HEK293T (cell line): Measurements from ENCODE around the gene ASPRV1.
A peak's percentile ranks its signal among the peaks of the same experiment; 100 is the strongest.

Experiments used
- CTCF ChIA-PET: fragments of 350-600 bp; formaldehyde crosslinking; extraction: SDS; loops from one replicate; lab custom pipeline; 2021; ENCODE audit warnings: antibody characterized with exemption, inconsistent platforms; lab: Yijun Ruan, JAX
- POLR2A ChIA-PET: fragments of 350-600 bp; formaldehyde crosslinking; extraction: SDS; loops from one replicate; lab custom pipeline; 2020; ENCODE audit warnings: antibody characterized with exemption, inconsistent platforms; lab: Yijun Ruan, JAX
- DNase-seq: peaks from one replicate; pipeline ENCODE4 v3.0.0; 2012; ENCODE audit warnings: mixed read lengths; ENCODE audit errors: extremely low spot score
- ARNT ChIP-seq: fragments of 450-650 bp; IDR thresholded peaks from 2 replicates; pipeline ENCODE4 v1.6.1; 2017; ENCODE audit warnings: mild to moderate bottlenecking
- BHLHE40 ChIP-seq: fragments of 450-650 bp; IDR thresholded peaks from 2 replicates; pipeline ENCODE4 v1.6.1; 2016; ENCODE audit warnings: mild to moderate bottlenecking, moderate library complexity, borderline replicate concordance
- CTBP1 ChIP-seq: fragments of 450-650 bp; IDR thresholded peaks from 2 replicates; pipeline ENCODE4 v1.6.1; 2016; ENCODE audit warnings: borderline replicate concordance
- ELF4 ChIP-seq: fragments of 450-650 bp; IDR thresholded peaks from 2 replicates; pipeline ENCODE4 v1.6.1; 2017; ENCODE audit warnings: antibody characterized with exemption
- FOXA1 ChIP-seq: fragments of 450-650 bp; IDR thresholded peaks from 2 replicates; pipeline ENCODE4 v1.6.1; 2016; ENCODE audit warnings: mild to moderate bottlenecking
- FOXK2 ChIP-seq: fragments of 450-650 bp; IDR thresholded peaks from 2 replicates; pipeline ENCODE4 v1.6.1; 2016; ENCODE audit warnings: mild to moderate bottlenecking
- FOXM1 ChIP-seq: fragments of 450-650 bp; IDR thresholded peaks from 2 replicates; pipeline ENCODE4 v1.6.1; 2017; ENCODE audit warnings: mild to moderate bottlenecking, borderline replicate concordance
- HDGF ChIP-seq: fragments of 450-650 bp; IDR thresholded peaks from 2 replicates; pipeline ENCODE4 v1.6.1; 2017; ENCODE audit warnings: antibody characterized with exemption, borderline replicate concordance
- L3MBTL2 ChIP-seq: fragments of 450-650 bp; conservative IDR thresholded peaks from 2 replicates; pipeline ENCODE4 v1.6.1; 2016; ENCODE audit warnings: mild to moderate bottlenecking
- LEF1 ChIP-seq: fragments of 450-650 bp; IDR thresholded peaks from 2 replicates; pipeline ENCODE4 v1.6.1; 2017; ENCODE audit warnings: mild to moderate bottlenecking, borderline replicate concordance
- NFRKB ChIP-seq: fragments of 450-650 bp; IDR thresholded peaks from 2 replicates; pipeline ENCODE4 v1.6.1; 2016; ENCODE audit warnings: mild to moderate bottlenecking, moderate library complexity
- SP1 ChIP-seq: fragments of 450-650 bp; IDR thresholded peaks from 2 replicates; pipeline ENCODE4 v1.6.1; 2017
- SUZ12 ChIP-seq: fragments of 450-650 bp; IDR thresholded peaks from 2 replicates; pipeline ENCODE4 v1.6.1; 2016; ENCODE audit warnings: mild to moderate bottlenecking
- TARDBP ChIP-seq: fragments of 450-650 bp; IDR thresholded peaks from 2 replicates; pipeline ENCODE4 v1.6.1; 2016
- ZNF384 ChIP-seq: fragments of 450-650 bp; IDR thresholded peaks from 2 replicates; pipeline ENCODE4 v1.6.1; 2016
- TF ChIP-seq, protein P1 (sequence below): fragments of 450-650 bp; IDR thresholded peaks from 2 replicates; pipeline ENCODE4 v1.6.1; 2016

The ASPRV1 gene

DNA sequence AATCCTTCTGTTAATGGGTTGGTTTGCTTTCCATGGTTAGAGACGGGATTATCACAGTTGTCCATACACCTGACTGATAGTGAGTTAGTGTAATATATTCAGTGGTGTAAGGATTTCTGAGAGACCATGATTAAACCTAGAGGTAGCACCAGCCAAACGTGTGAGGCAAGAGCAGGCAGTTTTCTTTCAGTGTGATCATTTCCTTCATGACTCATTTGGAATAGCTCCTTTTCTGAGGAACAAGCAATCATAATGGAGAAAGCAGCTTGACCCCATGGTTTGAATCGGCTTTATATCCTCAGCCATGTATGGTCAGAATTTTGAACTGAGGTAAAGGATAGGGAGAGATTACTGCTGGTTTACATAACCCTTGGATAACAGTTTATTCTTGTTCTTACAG lies 43.6 kb downstream of the ASPRV1 start:
- DNase-seq: no peak
- ChIA-PET POLR2A (interaction anchor here (1.6 kb wide), 1 partner anchor 24 kb away, joined by 3 read pairs; the partner anchor contains the start of gene SNRNP27), CTCF (interaction anchor here (0.6 kb wide), 1 partner anchor 24 kb away, joined by 4 read pairs; the partner anchor contains the start of gene SNRNP27)
- TF ChIP-seq, protein P1, sequence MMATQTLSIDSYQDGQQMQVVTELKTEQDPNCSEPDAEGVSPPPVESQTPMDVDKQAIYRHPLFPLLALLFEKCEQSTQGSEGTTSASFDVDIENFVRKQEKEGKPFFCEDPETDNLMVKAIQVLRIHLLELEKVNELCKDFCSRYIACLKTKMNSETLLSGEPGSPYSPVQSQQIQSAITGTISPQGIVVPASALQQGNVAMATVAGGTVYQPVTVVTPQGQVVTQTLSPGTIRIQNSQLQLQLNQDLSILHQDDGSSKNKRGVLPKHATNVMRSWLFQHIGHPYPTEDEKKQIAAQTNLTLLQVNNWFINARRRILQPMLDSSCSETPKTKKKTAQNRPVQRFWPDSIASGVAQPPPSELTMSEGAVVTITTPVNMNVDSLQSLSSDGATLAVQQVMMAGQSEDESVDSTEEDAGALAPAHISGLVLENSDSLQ: no peak
- no peak for TF ChIP-seq NFRKB

DNA sequence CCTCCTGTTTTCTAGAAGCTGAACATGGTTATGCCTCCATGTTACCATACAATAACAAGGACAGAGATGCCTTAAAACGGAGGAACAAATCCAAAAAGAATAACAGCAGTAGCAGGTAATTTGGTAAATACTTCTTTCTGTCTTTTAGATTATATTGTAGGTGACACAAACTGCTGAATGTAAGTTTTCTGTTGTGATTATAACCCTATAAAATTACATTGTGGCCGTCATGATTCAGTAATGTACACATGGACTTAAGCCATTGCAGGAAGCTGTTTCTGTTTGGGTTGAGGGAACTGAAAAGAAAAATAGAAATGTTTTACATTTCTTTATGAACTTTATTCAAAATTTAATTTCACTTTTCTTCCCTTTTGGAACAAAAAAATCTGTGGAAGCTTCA lies 45.3 kb downstream of the ASPRV1 start:
- no peak for DNase-seq
- TF ChIP-seq, protein P1: no peak
- no peak for TF ChIP-seq TARDBP
- ChIA-PET CTCF (interaction anchor here (0.5 to 0.7 kb wide), 4 partner anchors 120 to 232 kb away, joined by 3 to 4 read pairs (median 3); no protein-coding TSS in a partner anchor), POLR2A (interaction anchor here (0.8 to 4.7 kb wide), 3 partner anchors 227 to 377 kb away, joined by 3 to 62 read pairs (median 3); partner anchors contain the start of genes PCYOX1 and SNRPG)

DNA sequence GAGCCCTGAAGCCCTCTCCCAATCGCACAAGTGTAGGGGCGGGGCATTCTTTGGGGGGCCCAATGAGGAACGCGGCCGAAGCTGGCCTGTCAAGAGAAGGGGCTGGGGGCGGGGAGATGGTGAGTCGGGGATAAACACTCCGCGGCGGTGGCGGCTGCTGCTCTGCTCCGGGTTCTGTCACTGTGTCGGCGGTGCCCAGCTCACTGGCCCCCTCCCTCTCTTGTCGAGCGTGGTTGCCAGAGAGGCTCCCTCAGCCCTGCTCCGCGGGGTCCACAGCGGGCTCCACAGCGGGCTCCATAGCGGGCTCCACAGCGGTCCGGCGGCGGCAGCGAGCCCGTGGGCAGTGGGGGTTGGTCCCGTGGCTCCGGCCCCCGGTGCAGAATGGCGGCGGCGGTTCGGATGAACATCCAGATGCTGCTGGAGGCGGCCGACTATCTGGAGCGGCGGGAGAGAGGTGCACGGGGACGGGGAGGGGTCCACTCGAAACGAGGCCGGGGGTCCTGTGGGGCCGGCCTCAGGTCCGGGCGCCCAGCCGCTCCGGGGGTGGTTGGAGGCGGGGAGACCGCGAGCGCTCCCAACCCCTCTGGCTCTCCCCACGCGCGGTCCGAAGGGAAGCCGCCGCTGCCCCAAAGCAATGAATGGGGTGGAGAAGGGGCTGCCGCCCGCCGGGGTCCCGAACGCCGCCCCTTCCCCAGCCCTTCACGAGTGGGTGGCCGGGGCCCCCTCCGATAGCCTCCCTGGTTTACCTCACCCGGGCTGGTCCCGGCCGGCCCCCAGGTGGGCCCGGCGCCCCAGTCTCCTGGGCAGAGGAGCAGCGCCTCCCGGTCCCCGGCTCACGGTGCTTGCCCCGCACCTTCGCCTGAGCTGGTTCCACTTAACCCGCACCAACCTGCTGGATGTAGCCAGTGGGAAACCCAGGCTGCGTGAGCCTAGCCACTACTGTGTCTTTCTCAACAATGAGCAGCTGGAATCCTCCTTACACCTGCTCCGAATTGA lies 46.2 kb downstream of the ASPRV1 start, which contains the start of gene MXD1:
Gene MXD1, plus strand, starts transcription at position 160 of the 996 bp plus-strand sequence. Its CDS starts 222 bp downstream, at position 382.
- CTCF ChIA-PET: interaction anchor here (0.5 to 2.1 kb wide), 8 partner anchors 154 to 239 kb away, joined by 3 to 10 read pairs (median 4); no protein-coding TSS in a partner anchor
- TF ChIP-seq, protein P1: no peak
- no peak for TF ChIP-seq NFRKB
- TF ChIP-seq CTBP1: no peak
- no peak for TF ChIP-seq BHLHE40
- TF ChIP-seq FOXK2: no peak
- no peak for TF ChIP-seq LEF1
- TF ChIP-seq ELF4: no peak
- no peak for TF ChIP-seq ZNF384
- TF ChIP-seq L3MBTL2: no peak
- TF ChIP-seq SUZ12: no peak
- TF ChIP-seq FOXM1: no peak
- no peak for TF ChIP-seq ARNT
- TF ChIP-seq HDGF: no peak
- no peak for TF ChIP-seq FOXA1
- no peak for TF ChIP-seq TARDBP
- no peak for TF ChIP-seq SP1
- POLR2A ChIA-PET: interaction anchor here (0.6 to 4.7 kb wide), 38 partner anchors 8 to 386 kb away, joined by 3 to 62 read pairs (median 4); partner anchors contain the start of genes C2orf42, FAM136A, GMCL1 and PCBP1
- DNase-seq: peak; percentile 28

DNA sequence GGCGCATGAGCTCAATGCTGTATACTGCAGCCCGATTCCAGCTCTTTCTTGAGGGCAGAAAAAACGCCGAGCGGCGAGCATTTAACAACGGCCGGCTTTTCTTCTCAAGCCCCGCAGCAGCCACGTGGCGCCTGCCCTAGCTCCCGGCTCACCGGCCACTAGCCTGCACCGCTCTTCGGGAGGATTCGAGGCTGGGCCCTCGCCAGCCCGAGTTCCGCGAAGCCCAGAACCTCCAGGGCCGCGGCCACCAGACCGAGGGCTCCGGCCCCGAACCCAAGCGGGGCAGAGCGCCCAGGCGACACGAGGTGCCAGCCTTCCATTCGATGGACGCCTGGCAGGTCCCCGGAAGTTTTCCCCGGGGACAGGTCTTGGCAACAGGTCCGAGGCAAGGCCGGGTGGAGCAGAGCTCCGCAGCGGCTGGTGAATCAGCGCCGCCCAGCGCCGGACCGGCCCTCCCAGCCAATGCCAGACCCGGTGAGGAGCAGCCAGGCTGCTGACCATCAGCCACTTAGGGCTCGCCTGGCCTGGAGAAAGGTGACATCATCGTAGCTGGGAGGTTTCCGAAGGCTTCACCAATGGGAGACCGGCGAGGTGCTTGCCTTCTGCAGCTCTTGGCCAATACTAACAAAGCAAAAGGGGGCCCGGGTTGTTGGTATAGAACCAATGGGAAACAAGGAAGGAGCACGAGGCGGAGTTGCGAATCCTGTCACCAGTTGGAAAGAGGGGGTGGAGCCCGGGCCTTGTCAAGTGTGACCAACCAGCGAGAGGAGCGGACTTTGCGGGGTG lies 47.1 kb downstream of the ASPRV1 start:
- TF ChIP-seq HDGF: peak; percentile 91
- no peak for TF ChIP-seq FOXK2
- TF ChIP-seq ZNF384: no peak
- TF ChIP-seq, protein P1: peak; percentile 67
- peak; percentile 98 for TF ChIP-seq L3MBTL2
- TF ChIP-seq ELF4: peak; percentile 52
- ChIA-PET CTCF (interaction anchor here (0.5 to 2.1 kb wide), 8 partner anchors 25 to 388 kb away, joined by 3 to 10 read pairs (median 3); partner anchors contain the start of gene FAM136A), POLR2A (interaction anchor here (0.6 to 4.7 kb wide), 45 partner anchors 9 to 387 kb away, joined by 3 to 62 read pairs (median 4); partner anchors contain the start of genes C2orf42, FAM136A, GMCL1 and PCBP1)
- peak; percentile 95 for DNase-seq

DNA sequence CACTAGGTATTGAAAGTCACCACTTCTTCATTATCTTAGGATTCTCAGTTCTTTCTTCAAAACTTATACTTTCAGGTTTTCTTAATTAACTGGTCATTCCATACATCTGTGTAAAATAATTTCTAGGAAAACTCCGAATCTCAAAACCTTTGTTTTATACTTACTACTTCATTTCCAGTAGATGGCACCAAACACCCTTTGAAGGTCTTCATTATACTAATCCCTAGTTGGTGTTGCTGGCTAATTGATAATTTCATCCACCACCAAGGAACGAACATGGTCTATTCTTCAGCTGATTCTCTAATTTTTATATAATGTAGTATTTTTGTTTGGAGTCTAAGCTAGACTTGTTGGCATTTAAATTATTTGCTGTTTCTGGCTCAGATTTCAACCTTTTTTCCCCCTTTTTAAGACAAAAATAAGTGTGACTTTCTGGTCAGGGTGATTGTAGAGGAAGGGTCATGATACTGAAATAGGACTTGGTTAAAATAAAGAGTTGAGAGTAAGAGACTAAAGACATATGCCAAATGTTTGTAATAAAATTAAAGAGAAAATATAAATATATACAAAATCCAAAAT lies 49.4 kb downstream of the ASPRV1 start:
- ChIA-PET CTCF (interaction anchor here (0.6 to 1.8 kb wide), 5 partner anchors 75 to 353 kb away, joined by 3 to 5 read pairs (median 4); no protein-coding TSS in a partner anchor), POLR2A (interaction anchor here (1.0 to 4.7 kb wide), 3 partner anchors 175 to 381 kb away, joined by 3 to 62 read pairs (median 18); partner anchors contain the start of genes PCBP1 and SNRPG)
- peak; percentile 14 for DNase-seq
- no peak for TF ChIP-seq FOXA1
- no peak for TF ChIP-seq CTBP1
- TF ChIP-seq, protein P1: no peak
- TF ChIP-seq NFRKB: no peak
- TF ChIP-seq TARDBP: no peak
- no peak for TF ChIP-seq ZNF384
- TF ChIP-seq L3MBTL2: no peak
- no peak for TF ChIP-seq LEF1
- TF ChIP-seq SUZ12: no peak
- TF ChIP-seq HDGF: no peak
- TF ChIP-seq FOXK2: no peak
- TF ChIP-seq SP1: no peak
